IPS-18a (cell line): Measurements from ENCODE around the gene HLA-DRB1.
"Not testable (repeated sequence)": the region's sequence is repeated elsewhere in the genome, so short reads cannot be mapped to it uniquely, and the experiment has no call there.

ENCODE experiments used
- H3K27ac ChIP-seq: one replicate; pipeline ENCODE4 v1.5.1; 2013; ENCODE audit warnings: low read length
- H3K27me3 ChIP-seq: one replicate; pipeline ENCODE4 v1.6.1; 2013; ENCODE audit warnings: mild to moderate bottlenecking, low read length; ENCODE audit not compliant: control insufficient read depth, insufficient read depth
- H3K36me3 ChIP-seq: one replicate; pipeline ENCODE4 v1.6.1; 2013; ENCODE audit warnings: low read depth, low read length; ENCODE audit not compliant: control insufficient read depth
- H3K4me1 ChIP-seq: one replicate; pipeline ENCODE4 v1.6.1; 2013; ENCODE audit warnings: low read depth, low read length; ENCODE audit not compliant: control insufficient read depth
- H3K4me3 ChIP-seq: one replicate; pipeline ENCODE4 v1.5.1; 2013; ENCODE audit warnings: low read length
- H3K9ac ChIP-seq: one replicate; pipeline ENCODE4 v1.6.1; 2013; ENCODE audit warnings: mild to moderate bottlenecking, low read length, moderate library complexity
- H3K9me3 ChIP-seq: one replicate; pipeline ENCODE4 v1.6.1; 2013; ENCODE audit warnings: low read depth, low read length; ENCODE audit not compliant: control insufficient read depth

The HLA-DRB1 gene

DNA sequence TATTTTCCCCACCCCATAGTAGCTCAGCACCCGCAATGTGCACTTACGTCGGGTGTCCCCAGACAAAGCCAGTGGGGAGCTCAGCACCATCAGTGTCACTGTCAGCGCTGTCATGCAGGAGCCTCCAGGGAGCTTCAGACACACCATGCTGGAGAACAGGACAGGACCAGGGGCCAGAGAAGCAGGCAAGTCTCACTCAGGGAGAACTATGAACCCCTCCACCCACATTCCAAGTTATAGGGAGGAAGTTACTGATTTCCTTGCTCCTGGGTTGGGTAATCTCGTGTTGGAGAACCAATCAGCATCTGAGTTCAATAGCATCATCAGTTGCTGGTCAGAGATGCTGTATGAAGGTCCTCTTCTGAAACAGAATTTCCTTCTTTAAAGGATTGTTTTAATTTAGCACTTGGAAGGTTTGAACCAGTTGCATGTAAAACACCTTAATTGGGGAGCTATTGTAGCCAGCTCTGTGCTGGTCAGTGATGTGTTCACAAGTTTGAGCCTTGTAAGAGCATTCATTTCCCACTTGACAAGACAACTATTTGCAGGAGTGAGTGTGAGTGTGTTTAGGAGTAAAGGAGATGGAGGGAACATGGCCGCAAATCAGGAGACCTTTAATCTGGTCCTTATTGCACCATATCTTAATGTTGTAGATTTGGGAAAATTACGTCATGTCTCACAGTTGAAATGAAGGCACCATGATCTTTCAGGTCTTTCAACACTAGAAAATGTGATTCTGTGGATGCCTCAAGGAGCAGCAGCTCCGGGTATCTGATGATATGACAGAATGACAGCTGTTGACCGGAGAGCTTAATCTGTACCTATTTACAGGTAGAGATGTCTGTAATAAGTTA, at the start of gene HLA-DRB1:
TSS of gene HLA-DRB1 (minus strand) at position 253 of the 854 bp plus-strand sequence. CDS start at position 147, 106 bp downstream.
- H3K4me1 ChIP-seq, result no peaks in the 10 kb centered on the region
- H3K27me3 ChIP-seq, result no peaks in the 10 kb centered on the region
- no peak within 1 kb of the TSS for H3K4me3 ChIP-seq
- no peaks in the 10 kb centered on the region for H3K36me3 ChIP-seq
- no peaks in the 10 kb centered on the region for H3K9me3 ChIP-seq
- no peak within 1 kb of the TSS for H3K9ac ChIP-seq
- H3K27ac ChIP-seq, result no peak within 1 kb of the TSS

DNA sequence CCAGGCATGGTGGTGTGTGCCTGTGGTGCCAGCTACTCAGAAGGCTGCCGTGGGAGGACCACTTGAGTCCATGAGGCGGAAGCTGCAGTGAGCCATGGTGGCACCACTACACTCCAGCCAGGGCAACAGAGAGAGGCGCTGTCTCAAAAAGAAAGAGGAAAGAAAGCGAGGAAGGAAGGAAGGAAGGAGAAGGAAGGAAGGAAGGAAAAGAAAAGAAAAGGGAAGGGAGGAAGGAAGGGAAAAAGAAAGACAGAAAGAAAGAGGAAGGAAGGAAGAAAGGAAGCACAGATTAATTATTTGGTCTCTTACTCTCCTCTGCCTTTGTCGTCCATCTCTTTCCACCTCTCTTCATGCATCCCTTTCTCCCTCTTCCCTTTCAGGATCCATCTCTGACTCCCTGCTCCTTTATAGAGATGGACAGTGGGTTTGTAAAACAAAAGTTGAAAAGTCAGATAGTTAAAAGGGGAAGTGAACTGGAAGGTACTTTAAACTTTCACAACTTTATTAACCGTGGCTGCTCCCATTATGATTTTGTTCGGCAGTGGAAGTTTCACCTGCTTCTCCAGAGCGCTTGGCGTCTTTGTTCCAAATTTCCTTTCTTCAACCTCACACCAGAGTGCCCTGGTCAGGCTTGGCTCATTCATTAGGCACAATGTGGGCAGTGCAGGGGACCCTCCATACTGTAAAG, 49.0 kb upstream of the HLA-DRB1 start:
- Histone ChIP-seq H3K27me3 (no peaks in the 10 kb centered on the region), H3K27ac (no peak overlapping the region), H3K36me3 (no peaks in the 10 kb centered on the region), H3K4me3 (no peak overlapping the region), H3K4me1 (no peaks in the 10 kb centered on the region), H3K9ac (no peak overlapping the region), H3K9me3 (no peaks in the 10 kb centered on the region)

DNA sequence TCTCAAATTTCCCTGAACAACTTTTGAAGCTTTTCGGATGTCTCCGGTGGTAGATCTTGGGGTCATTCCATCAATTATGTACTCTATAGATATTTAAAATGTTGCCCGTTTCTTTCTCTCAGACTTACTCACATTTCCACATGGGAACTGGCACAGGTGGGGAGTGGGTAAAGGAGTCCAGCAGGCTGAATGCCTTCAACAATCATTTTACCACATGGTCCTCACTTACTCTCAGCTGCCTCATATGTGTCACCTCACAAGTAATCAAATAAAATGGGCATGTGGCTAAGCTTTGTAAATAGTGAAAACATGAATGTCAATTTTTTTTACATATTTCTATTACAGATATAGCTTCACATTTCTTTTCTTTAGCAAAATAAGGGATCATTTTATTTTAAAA, 48.2 kb upstream of the HLA-DRB1 start:
- no peak overlapping the region for H3K9ac ChIP-seq

DNA sequence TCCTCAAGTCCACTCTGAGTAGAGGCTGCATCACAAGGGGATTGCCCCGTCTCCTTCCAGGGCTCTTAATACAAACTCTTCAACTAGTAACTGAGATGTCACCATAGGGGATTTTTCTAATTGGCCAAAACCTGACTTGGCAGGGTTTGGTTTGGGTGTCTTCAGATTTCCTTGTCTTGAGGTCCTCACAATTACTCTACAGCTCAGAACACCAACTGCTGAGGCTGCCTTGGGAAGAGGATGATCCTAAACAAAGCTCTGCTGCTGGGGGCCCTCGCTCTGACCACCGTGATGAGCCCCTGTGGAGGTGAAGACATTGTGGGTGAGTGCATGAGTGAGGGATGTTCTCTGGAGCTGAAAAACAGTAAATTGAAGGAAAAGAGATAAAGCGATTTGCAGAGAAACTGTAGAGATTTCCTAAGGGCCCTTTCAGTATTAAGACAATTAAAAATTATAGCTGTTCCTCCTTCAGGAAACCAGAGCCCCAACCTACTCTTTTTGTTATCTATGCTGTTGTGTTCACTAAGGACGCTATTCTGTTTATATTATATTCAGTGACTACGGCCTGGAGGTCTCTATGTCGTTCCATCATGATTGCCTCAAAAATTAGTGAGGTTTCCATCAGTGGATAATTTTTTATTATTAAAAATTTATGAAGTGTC, 47.7 kb upstream of the HLA-DRB1 start, which contains the start of gene HLA-DQA1:
TSS of gene HLA-DQA1 (plus strand) at position 188 of the 662 bp plus-strand sequence. CDS start at position 241, 53 bp downstream.
- H3K4me1 ChIP-seq, result no peaks in the 10 kb centered on the region
- H3K36me3 ChIP-seq, result no peaks in the 10 kb centered on the region
- H3K27ac ChIP-seq, result no peak within 1 kb of the TSS
- H3K9ac ChIP-seq, result no peak within 1 kb of the TSS
- H3K9me3 ChIP-seq, result no peaks in the 10 kb centered on the region
- no peaks in the 10 kb centered on the region for H3K27me3 ChIP-seq
- no peak within 1 kb of the TSS for H3K4me3 ChIP-seq

More for the DNA sequence above, 48.2 kb upstream of the HLA-DRB1 start:
- Histone ChIP-seq H3K9me3 (no peaks in the 10 kb centered on the region), H3K4me1 (no peaks in the 10 kb centered on the region), H3K27me3 (no peaks in the 10 kb centered on the region), H3K27ac (no peak overlapping the region), H3K4me3 (no peak overlapping the region), H3K36me3 (no peaks in the 10 kb centered on the region)

DNA sequence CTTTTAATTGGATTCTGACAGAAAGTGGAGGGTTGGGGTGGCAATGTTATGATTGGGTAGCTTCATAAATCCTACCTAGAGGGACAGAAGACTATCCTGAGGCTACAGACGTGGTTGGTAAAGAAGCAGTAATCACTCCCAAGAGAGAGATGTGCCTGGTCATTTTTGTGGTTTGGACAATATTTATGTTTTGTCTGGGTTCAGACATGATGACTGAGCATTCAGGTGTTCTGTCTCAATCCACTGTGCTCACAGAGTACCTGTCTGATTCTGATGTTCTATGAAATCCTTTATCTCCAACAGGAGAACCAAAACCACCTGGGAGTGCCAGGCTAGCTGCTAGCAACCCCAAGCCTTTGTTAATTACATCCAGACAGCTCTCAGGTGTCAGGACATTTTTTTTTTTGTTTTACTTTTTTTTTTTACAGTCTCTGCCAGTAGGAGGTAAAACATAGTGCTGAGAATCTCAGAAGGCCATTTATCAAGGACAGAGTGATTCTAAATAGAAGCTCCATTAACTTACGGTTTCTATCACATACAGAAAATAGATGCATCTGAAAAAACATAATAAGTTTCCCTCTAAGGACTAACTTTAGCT, 46.0 kb upstream of the HLA-DRB1 start:
- Histone ChIP-seq H3K36me3 (no peaks in the 10 kb centered on the region), H3K9me3 (no peaks in the 10 kb centered on the region), H3K27ac (no peak overlapping the region), H3K27me3 (no peaks in the 10 kb centered on the region), H3K4me1 (no peaks in the 10 kb centered on the region), H3K9ac (no peak overlapping the region), H3K4me3 (no peak overlapping the region)

DNA sequence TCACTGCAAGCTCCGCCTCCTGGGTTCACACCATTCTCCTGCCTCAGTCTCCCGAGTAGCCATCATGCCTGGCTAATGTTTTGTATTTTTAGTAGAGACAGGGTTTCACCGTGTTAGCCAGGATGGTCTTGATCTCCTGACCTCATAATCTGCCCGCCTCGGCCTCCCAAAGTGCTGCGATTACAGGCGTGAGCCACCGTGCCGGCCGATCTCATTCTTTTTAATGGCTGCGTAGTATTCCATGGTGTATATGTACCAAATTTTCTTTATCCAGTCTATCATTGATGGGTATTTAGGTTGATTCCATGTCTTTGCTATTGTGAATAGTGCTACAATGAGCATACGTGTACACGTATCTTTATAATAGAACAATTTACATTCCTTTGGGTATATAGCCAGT, 40.1 kb upstream of the HLA-DRB1 start:
- not testable (repeated sequence) for H3K4me1 ChIP-seq, H3K9me3 ChIP-seq, H3K27ac ChIP-seq, H3K4me3 ChIP-seq, H3K27me3 ChIP-seq, H3K9ac ChIP-seq, H3K36me3 ChIP-seq

DNA sequence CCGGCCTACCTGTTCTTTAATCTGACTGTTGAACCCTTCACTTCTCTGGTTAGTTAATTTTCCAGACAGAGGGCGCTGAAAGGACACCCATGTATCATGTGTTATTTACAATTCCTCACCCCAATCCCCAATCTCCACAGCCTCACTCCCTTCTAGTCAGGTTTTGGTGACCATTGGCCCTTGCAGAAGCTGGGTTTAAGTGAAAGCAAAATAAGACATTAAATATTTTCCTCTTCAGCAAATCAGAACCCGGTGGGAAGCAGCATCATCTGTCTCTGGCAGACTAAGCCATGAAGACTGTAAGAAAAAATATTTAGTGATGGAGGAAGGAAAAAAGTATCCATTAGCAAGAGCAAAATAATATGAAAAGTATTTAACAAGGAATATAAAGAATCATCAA, 38.2 kb upstream of the HLA-DRB1 start:
- Histone ChIP-seq H3K4me1 (no peaks in the 10 kb centered on the region), H3K4me3 (no peak overlapping the region), H3K27ac (no peak overlapping the region)

DNA sequence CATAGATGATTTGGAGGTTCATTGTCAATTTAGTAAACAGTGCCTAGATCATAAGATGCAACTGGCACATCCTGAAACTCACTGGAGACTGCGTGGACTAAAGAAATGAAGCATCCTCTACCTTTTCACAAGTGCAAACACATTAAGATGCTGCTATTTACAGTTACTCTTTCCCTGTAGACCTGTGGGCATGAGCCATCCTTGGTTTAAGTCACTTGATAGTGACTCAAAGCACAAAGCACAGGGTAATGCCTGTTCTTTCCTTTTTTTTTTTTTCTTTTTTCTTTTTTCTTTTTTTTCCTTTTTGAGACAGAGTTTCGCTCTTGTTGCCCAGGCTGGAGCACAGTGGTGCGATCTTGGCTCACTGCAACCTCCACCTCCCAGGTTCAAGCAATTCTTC, 37.6 kb upstream of the HLA-DRB1 start:
- Histone ChIP-seq H3K9ac (no peak overlapping the region), H3K36me3 (no peaks in the 10 kb centered on the region), H3K9me3 (no peaks in the 10 kb centered on the region), H3K27ac (no peak overlapping the region), H3K27me3 (no peaks in the 10 kb centered on the region), H3K4me3 (no peak overlapping the region), H3K4me1 (no peaks in the 10 kb centered on the region)

More for the DNA sequence above, 38.2 kb upstream of the HLA-DRB1 start:
- Histone ChIP-seq H3K27me3 (no peaks in the 10 kb centered on the region), H3K9me3 (no peaks in the 10 kb centered on the region), H3K36me3 (no peaks in the 10 kb centered on the region), H3K9ac (no peak overlapping the region)

DNA sequence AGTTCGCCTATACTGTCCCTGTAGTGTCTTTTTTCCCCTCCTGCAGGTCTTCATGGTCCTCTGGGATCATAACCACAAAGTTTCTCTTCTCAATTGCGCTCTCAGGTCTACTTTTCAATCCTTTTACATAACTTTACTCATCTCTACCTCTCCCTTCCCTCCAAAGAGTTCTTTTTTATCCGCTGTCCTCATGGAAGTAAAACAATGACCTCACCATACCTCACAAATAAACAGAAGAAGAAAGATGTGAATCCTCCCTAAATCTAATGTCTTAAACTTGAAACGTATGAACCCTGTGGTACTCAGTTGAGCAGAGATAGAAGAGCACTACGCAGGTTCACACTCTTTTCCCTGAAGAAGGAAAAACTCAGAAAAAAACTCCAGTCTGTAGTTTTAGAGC, 35.5 kb upstream of the HLA-DRB1 start:
- Histone ChIP-seq H3K9ac (no peak overlapping the region), H3K36me3 (no peaks in the 10 kb centered on the region), H3K9me3 (no peaks in the 10 kb centered on the region), H3K4me1 (no peaks in the 10 kb centered on the region), H3K27me3 (no peaks in the 10 kb centered on the region), H3K27ac (no peak overlapping the region), H3K4me3 (no peak overlapping the region)

DNA sequence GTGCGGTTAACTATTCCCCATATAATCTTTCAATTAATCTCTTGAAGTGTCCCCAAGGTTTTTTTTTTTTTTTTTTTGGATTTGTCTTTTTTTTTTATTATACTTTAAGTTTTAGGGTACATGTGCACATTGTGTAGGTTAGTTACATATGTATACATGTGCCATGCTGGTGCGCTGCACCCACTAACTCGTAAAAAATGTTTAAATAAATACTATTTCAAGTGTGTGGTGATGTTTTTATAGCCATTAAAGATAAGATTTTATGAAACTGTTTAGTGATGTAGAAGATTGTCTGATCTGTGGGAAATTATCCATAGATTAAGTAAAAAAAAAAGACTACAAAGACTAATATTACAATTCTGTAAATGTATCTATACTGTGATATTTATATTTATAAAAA, 34.9 kb upstream of the HLA-DRB1 start:
- Histone ChIP-seq H3K4me1 (no peaks in the 10 kb centered on the region), H3K9ac (no peak overlapping the region), H3K27me3 (no peaks in the 10 kb centered on the region), H3K4me3 (no peak overlapping the region), H3K36me3 (no peaks in the 10 kb centered on the region), H3K9me3 (no peaks in the 10 kb centered on the region), H3K27ac (no peak overlapping the region)

DNA sequence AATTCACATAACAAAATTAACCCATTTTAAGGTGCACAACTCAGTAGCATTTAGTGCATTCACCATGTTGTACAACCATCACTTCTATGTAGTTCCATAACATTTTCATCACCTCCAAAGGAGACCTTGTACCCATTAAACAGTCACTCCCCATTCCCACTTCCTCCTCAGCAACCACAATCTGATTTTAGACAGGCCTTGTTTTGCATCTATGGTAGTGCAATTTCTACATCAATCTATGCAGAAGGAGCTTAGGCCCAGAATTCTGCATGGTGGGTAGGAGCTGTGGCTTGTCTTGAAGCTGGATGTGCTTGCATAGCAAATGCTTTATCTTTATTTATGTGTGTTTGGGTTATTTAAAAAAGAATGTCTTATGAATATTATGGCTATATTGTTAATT, 34.0 kb upstream of the HLA-DRB1 start:
- Histone ChIP-seq H3K4me3 (no peak overlapping the region), H3K36me3 (no peaks in the 10 kb centered on the region), H3K27ac (no peak overlapping the region), H3K9ac (no peak overlapping the region), H3K27me3 (no peaks in the 10 kb centered on the region), H3K4me1 (no peaks in the 10 kb centered on the region), H3K9me3 (no peaks in the 10 kb centered on the region)
